A549 (cell line): ENCODE data around the gene CDIPT. TPM values are rescaled to one million over a fixed set of nuclear protein-coding genes. Genes with fewer than 3 reads are reported as not detected.

ENCODE experiments used
- ATAC-seq, 2 experiments: fragments of 200-7000 bp in 1 of 2; fragments of >200 bp in 1 of 2; cut with Nextera tagmentation in 1 of 2; cut with Tn5 transposase in 1 of 2; 3 replicates each; pipeline versions ENCODE4 v1.8.0 to v1.9.1; 2018 to 2020; ENCODE audit warnings: mild to moderate bottlenecking in 1 of 2, moderate library complexity in 1 of 2
- CTCF ChIA-PET: fragments of 300-600 bp; sonication (Branson Sonifier 250); formaldehyde crosslinking; extraction: SDS; loops from one replicate; lab custom pipeline; 2021; ENCODE audit warnings: antibody characterized with exemption, inconsistent platforms; lab: Yijun Ruan, JAX
- POLR2A ChIA-PET: fragments of 350-600 bp; formaldehyde crosslinking; extraction: SDS; loops from one replicate; lab custom pipeline; 2021; ENCODE audit warnings: antibody characterized with exemption, inconsistent platforms; lab: Yijun Ruan, JAX
- DNase-seq, 2 experiments: peaks; one replicate each; pipeline versions ENCODE4 v3.0.0 to v3.0.0-alpha.2; 2011 to 2016; ENCODE audit warnings: low read depth in 1 of 2, low spot score in 1 of 2
- FAIRE-seq: peaks from 2 replicates; lab custom pipeline; 2011; peaks lifted over from hg19 to GRCh38; lab: Jason Lieb, UNC
- H3K27ac ChIP-seq, 2 experiments: fragments of >200 bp; sonication (Bioruptor Twin); formaldehyde crosslinking; 3 replicates each; pipeline ENCODE4 v1.5.1; 2016 to 2017
- H3K4me1 ChIP-seq: fragments of >200 bp; sonication (Bioruptor Twin); formaldehyde crosslinking; 3 replicates; pipeline ENCODE4 v1.6.1; 2016
- H3K4me2 ChIP-seq: fragments of >200 bp; sonication (Bioruptor Twin); formaldehyde crosslinking; 3 replicates; pipeline ENCODE4 v1.6.1; 2016
- H3K4me3 ChIP-seq: fragments of >200 bp; sonication (Bioruptor Twin); formaldehyde crosslinking; 3 replicates; pipeline ENCODE4 v1.5.1; 2016
- H3K9me3 ChIP-seq: fragments of >200 bp; sonication (Bioruptor Twin); formaldehyde crosslinking; 3 replicates; pipeline ENCODE4 v1.6.1; 2016
- CBX8 ChIP-seq: fragments of 200-600 bp; sonication (generic); IDR thresholded peaks from 2 replicates; pipeline ENCODE4 v1.6.1; 2016
- CEBPB ChIP-seq, 2 experiments: fragments of >200 bp in 1 of 2; sonication (Bioruptor Twin) in 1 of 2; formaldehyde crosslinking in 1 of 2; IDR thresholded peaks; 2 replicates each; pipeline ENCODE4 v1.6.1; 2012 to 2016
- EHF ChIP-seq: fragments of 250-450 bp; sonication (Bioruptor Pico); IDR thresholded peaks from 2 replicates; pipeline ENCODE4 v1.5.0; 2020; ENCODE audit warnings: mild to moderate bottlenecking
- EHMT2 ChIP-seq: fragments of 200-600 bp; sonication (generic); IDR thresholded peaks from 2 replicates; pipeline ENCODE4 v1.6.1; 2016; ENCODE audit warnings: antibody characterized with exemption, low read depth, mild to moderate bottlenecking, moderate library complexity
- EP300 ChIP-seq, 2 experiments: fragments of >200 bp; sonication (Bioruptor Twin); formaldehyde crosslinking; IDR thresholded peaks; 2 replicates in 1 of 2; 3 replicates in 1 of 2; pipeline ENCODE4 v1.6.1; 2016 to 2017
- ESRRA ChIP-seq: fragments of 150-350 bp; IDR thresholded peaks from 2 replicates; pipeline ENCODE4 v1.6.1; 2014; ENCODE audit warnings: mild to moderate bottlenecking, low read length, borderline replicate concordance
- FOSB ChIP-seq: fragments of 250-450 bp; sonication (Bioruptor Pico); IDR thresholded peaks from 2 replicates; pipeline ENCODE4 v1.5.0; 2020; ENCODE audit warnings: mild to moderate bottlenecking, moderate library complexity
- GATA3 ChIP-seq: IDR thresholded peaks from 2 replicates; pipeline ENCODE4 v1.6.1; 2012; ENCODE audit warnings: borderline replicate concordance
- HOXA7 ChIP-seq: fragments of 250-450 bp; sonication (Bioruptor Pico); IDR thresholded peaks from 2 replicates; pipeline ENCODE4 v1.5.0; 2020; ENCODE audit warnings: mild to moderate bottlenecking, moderate library complexity
- JUN ChIP-seq, 2 experiments: fragments of >200 bp; sonication (Bioruptor Twin); formaldehyde crosslinking; IDR thresholded peaks; 2 replicates in 1 of 2; 3 replicates in 1 of 2; pipeline ENCODE4 v1.6.1; 2016 to 2017
- KDM1A ChIP-seq: fragments of 200-600 bp; sonication (generic); IDR thresholded peaks from 2 replicates; pipeline ENCODE4 v1.6.1; 2016; ENCODE audit warnings: low read depth, mild to moderate bottlenecking
- MAZ ChIP-seq: fragments of 150-350 bp; IDR thresholded peaks from 2 replicates; pipeline ENCODE4 v1.6.1; 2014; ENCODE audit warnings: antibody characterized with exemption, low read depth, low read length, borderline replicate concordance
- MYC ChIP-seq: IDR thresholded peaks from 2 replicates; pipeline ENCODE4 v1.6.1; 2012; ENCODE audit warnings: mild to moderate bottlenecking, inconsistent platforms, low read length, improper control_type of control experiment, borderline replicate concordance
- NFE2L2 ChIP-seq: fragments of 150-350 bp; conservative IDR thresholded peaks from 2 replicates; pipeline ENCODE4 v1.6.1; 2014; ENCODE audit warnings: low read length
- NR3C1 ChIP-seq: fragments of >200 bp; sonication (Bioruptor Twin); formaldehyde crosslinking; IDR thresholded peaks from 3 replicates; pipeline ENCODE4 v1.6.1; 2017
- PHF8 ChIP-seq: fragments of 200-600 bp; sonication (generic); IDR thresholded peaks from 2 replicates; pipeline ENCODE4 v1.6.1; 2016; ENCODE audit warnings: low read depth, mild to moderate bottlenecking, antibody characterized with exemption, moderate library complexity, borderline replicate concordance
- POLR2A ChIP-seq: IDR thresholded peaks from 2 replicates; pipeline ENCODE4 v1.6.1; 2012; ENCODE audit warnings: mild to moderate bottlenecking, low read length
- RAD21 ChIP-seq, 2 experiments: fragments of >200 bp in 1 of 2; sonication (Bioruptor Twin) in 1 of 2; formaldehyde crosslinking in 1 of 2; IDR thresholded peaks in 1 of 2; conservative IDR thresholded peaks in 1 of 2; 2 replicates in 1 of 2; 3 replicates in 1 of 2; pipeline ENCODE4 v1.6.1; 2012 to 2018; ENCODE audit warnings: inconsistent platforms in 1 of 2
- RARB ChIP-seq: fragments of 250-450 bp; sonication (Bioruptor Pico); IDR thresholded peaks from 2 replicates; pipeline ENCODE4 v1.8.0; 2021; ENCODE audit warnings: mild to moderate bottlenecking, moderate library complexity
- TFCP2L1 ChIP-seq: fragments of 250-450 bp; sonication (Bioruptor Pico); IDR thresholded peaks from 2 replicates; pipeline ENCODE4 v1.5.0; 2021; ENCODE audit warnings: mild to moderate bottlenecking
- TP53 ChIP-seq: fragments of 250-450 bp; sonication (Bioruptor Pico); IDR thresholded peaks from 2 replicates; pipeline ENCODE4 v1.5.0; 2021; ENCODE audit warnings: mild to moderate bottlenecking, moderate library complexity
- ZC3H11A ChIP-seq: fragments of 450-650 bp; IDR thresholded peaks from 2 replicates; pipeline ENCODE4 v1.6.1; 2014; ENCODE audit warnings: antibody characterized with exemption, mild to moderate bottlenecking
- ZFP36 ChIP-seq: fragments of 450-650 bp; IDR thresholded peaks from 2 replicates; pipeline ENCODE4 v1.6.1; 2014; ENCODE audit warnings: borderline replicate concordance; ENCODE audit not compliant: partially characterized antibody
- WGBS: methylation state at CpG from one replicate; pipeline ENCODE4 v1.1.6; 2017; ENCODE audit errors: missing lambda C conversion rate; 5-methylcytosine and 5-hydroxymethylcytosine counted together
- polyA plus RNA-seq, 4 experiments: library from polyadenylated mRNA; depleted of rRNA in 3 of 4; stranded (reverse); fragments of >200 nt; fragmentation: RNase III in 1 of 4; extraction: RNeasy Plus Mini Kit Qiagen cat#74134 plus additional on column Dnase treatment in 1 of 4; gene quantifications; 2 replicates in 3 of 4; 3 replicates in 1 of 4; pipeline ENCODE4 v1.2.3, GENCODE V29; 2011 to 2017
- TF ChIP-seq, protein P1 (sequence below): fragments of >200 bp; sonication (Bioruptor Twin); formaldehyde crosslinking; IDR thresholded peaks from 2 replicates; pipeline ENCODE4 v1.6.1; 2016
- TF ChIP-seq, protein P2 (sequence below): IDR thresholded peaks from 2 replicates; pipeline ENCODE4 v1.6.1; 2012; ENCODE audit warnings: low read depth, borderline replicate concordance
- TF ChIP-seq, protein P3 (sequence below): fragments of 250-450 bp; sonication (Bioruptor Pico); IDR thresholded peaks from 2 replicates; pipeline ENCODE4 v1.5.0; 2021; ENCODE audit warnings: mild to moderate bottlenecking, moderate library complexity, borderline replicate concordance
- TF ChIP-seq, protein P4 (sequence below): IDR thresholded peaks from 2 replicates; pipeline ENCODE4 v1.6.1; 2012

The CDIPT gene
- polyA plus RNA-seq, 2 of the 4 experiments (the other 2 are of a cell fraction), result 64.0 to 72.1 TPM

DNA sequence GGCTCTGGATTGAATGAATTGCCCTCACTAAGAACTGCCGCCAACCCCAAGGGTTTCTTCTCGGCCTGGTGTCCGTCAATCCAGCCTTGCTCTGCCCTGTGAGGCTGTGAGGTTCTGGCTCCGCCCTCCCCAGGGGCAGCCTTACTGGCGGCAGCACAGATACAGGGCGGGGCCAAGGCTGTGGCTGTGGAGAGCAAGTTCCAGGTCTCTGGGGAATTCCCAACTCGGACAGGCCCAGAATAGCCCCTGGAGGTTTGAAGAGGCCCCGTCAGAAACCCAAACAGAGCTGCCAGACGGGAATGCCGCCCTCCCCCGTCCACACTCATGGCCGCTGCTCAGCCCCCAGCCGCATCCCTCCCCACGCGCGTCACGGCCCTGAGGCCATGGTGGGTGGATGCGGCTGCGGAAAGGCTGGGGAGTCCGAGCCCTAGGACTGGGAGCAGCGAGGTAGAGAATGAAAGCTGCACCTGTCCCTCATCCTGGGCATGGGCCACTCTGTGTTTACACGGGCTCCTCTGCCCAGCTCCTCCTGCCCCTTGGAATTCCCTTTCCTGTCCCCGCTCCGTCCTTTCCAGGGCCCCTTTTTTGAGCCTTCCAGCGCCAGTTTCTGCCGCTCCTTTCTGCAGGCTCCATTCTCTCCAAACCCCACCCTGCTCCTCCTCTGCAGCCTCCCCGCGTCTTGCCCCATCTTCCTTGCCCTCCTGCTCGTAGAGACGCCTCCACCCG is 51.7 kb downstream of the CDIPT start (continued):
- TF ChIP-seq JUN (IDR thresholded peaks at IDR 0.05) (peak; percentile 86 to 88), POLR2A (peak; percentile 38)
- TF ChIP-seq, protein P1, sequence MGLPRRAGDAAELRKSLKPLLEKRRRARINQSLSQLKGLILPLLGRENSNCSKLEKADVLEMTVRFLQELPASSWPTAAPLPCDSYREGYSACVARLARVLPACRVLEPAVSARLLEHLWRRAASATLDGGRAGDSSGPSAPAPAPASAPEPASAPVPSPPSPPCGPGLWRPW, result no peak

DNA sequence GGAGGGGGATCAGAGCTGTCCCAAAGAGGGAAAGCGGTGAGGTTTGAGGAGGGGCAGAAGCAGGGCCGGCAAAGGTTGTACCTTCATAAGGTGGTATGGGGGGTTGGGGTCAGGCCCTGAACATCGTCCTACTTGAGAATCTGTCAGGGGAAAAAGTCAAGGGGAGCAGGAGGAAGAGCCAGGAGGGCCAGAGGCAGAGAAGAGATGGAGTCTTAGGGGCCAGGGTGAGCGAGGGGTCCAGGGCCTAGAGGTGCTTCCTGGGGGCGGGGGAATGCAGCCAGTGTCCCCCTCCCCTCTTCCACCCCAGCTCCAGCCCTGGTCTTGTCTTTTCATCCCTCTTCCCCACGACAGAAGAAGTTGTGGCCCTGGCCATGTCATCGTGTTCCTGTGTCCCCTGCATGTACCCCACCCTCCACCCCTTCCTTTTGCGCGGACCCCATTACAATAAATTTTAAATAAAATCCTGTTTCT is 52.3 kb downstream of the CDIPT start:
- ChIA-PET CTCF (interaction anchor here (1.0 to 24.4 kb wide), 3 partner anchors 8 to 34 kb away, joined by 3 to 568 read pairs (median 3); partner anchors contain the start of gene MVP), POLR2A (interaction anchor here (0.6 kb wide), 1 partner anchor 106 kb away, joined by 3 read pairs; no protein-coding TSS in a partner anchor)
- 23% methylated on average over 9 of the region's 9 CpGs for WGBS
- no peak overlapping the region for H3K4me3 ChIP-seq
- H3K27ac ChIP-seq, result peak overlapping the region in 1 of 2 experiments; percentile 98; a peak in 4 of 6 replicates
- DNase-seq (no peak), ATAC-seq (no peak), FAIRE-seq (no peak)
- no peaks in the 10 kb centered on the region for H3K9me3 ChIP-seq
- no peak for TF ChIP-seq TP53 (CRISPR knock-in tag)
- TF ChIP-seq ZFP36, result no peak
- no peak for TF ChIP-seq FOSB
- TF ChIP-seq KDM1A, result no peak
- TF ChIP-seq, protein P2, sequence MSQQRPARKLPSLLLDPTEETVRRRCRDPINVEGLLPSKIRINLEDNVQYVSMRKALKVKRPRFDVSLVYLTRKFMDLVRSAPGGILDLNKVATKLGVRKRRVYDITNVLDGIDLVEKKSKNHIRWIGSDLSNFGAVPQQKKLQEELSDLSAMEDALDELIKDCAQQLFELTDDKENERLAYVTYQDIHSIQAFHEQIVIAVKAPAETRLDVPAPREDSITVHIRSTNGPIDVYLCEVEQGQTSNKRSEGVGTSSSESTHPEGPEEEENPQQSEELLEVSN, result no peak
- TF ChIP-seq NR3C1, result no peak
- TF ChIP-seq, protein P3, sequence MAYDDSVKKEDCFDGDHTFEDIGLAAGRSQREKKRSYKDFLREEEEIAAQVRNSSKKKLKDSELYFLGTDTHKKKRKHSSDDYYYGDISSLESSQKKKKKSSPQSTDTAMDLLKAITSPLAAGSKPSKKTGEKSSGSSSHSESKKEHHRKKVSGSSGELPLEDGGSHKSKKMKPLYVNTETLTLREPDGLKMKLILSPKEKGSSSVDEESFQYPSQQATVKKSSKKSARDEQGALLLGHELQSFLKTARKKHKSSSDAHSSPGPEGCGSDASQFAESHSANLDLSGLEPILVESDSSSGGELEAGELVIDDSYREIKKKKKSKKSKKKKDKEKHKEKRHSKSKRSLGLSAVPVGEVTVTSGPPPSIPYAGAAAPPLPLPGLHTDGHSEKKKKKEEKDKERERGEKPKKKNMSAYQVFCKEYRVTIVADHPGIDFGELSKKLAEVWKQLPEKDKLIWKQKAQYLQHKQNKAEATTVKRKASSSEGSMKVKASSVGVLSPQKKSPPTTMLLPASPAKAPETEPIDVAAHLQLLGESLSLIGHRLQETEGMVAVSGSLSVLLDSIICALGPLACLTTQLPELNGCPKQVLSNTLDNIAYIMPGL, result no peak
- no peak for TF ChIP-seq MYC
- no peak for TF ChIP-seq ESRRA
- no peak for TF ChIP-seq PHF8
- TF ChIP-seq EHMT2, result no peak
- no peak for TF ChIP-seq NFE2L2
- no peak for TF ChIP-seq CBX8
- TF ChIP-seq, protein P1, result no peak
- no peak for TF ChIP-seq RARB (CRISPR knock-in tag)
- no peak for TF ChIP-seq MAZ
- peak overlapping the region; percentile 94 for H3K4me2 ChIP-seq
- H3K4me1 ChIP-seq, result peaks cover 47% of the 10 kb centered on the region

DNA sequence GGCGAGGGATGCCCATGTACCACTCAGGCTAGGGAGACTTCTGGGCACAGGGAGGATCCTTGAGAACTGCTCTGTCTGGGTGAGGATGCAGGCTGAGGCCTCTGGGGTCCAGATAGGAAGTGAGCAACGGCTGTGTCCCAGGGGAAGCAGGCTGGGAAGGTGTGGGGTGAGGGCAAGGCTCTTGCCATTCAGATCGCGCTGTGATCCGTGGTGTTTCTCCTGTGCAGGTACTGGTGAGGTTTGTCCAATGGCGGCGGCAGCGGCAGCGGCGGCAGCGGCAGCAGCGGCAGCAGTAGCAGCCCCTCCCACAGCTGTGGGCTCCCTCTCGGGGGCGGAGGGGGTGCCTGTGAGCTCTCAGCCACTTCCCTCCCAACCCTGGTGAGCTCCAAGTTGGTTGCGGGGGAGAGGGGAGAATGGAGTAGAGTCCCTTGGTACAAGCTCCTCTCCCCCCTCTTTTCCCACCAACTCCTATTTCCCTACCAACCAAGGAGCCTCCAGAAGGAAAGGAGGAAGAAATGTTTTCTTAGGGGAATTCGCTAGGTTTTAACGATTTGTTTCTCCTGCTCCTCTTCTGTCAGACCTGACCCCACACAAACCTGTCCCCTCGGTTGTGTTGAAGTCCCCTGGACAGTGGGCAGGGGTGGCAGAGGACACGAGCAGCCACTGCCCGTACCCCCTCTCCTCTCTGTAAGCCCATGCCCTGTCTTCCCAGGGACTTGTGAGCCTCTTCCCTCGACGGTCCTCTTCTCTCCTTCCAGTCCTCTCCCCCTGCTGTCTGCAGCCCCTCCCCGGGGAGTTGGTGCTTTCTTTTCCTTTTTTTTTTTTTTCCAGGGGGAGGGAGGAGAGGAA is 53.0 kb downstream of the CDIPT start:
- ChIA-PET CTCF (interaction anchor here (1.0 to 24.4 kb wide), 3 partner anchors 9 to 35 kb away, joined by 3 to 568 read pairs (median 3); partner anchors contain the start of gene MVP), POLR2A (interaction anchor here (0.6 kb wide), 1 partner anchor 106 kb away, joined by 3 read pairs; no protein-coding TSS in a partner anchor)
- WGBS, result 70% methylated on average over 22 of the region's 23 CpGs
- H3K4me2 ChIP-seq, result peak overlapping the region; percentile 94
- peaks cover 44% of the 10 kb centered on the region for H3K4me1 ChIP-seq
- no peak for FAIRE-seq
- H3K9me3 ChIP-seq, result no peaks in the 10 kb centered on the region
- H3K4me3 ChIP-seq, result no peak overlapping the region
- DNase-seq, result no peak
- peak overlapping the region in 1 of 2 experiments; percentile 98; a peak in 3 of 6 replicates for H3K27ac ChIP-seq
- no peak for ATAC-seq
- TF ChIP-seq HOXA7 (no peak), POLR2A (no peak), ESRRA (no peak), EP300 (IDR thresholded peaks at IDR 0.05) (no peak), RAD21 (conservative IDR thresholded peaks at IDR 0.05 in 1 of 2, IDR thresholded peaks at IDR 0.05 in 1 of 2) (no peak), FOSB (no peak), TFCP2L1 (CRISPR knock-in tag) (no peak), RARB (CRISPR knock-in tag) (no peak), NR3C1 (no peak), ZC3H11A (no peak), EHF (no peak), GATA3 (no peak), CEBPB (IDR thresholded peaks at IDR 0.05) (no peak), KDM1A (no peak)
- TF ChIP-seq, protein P4, sequence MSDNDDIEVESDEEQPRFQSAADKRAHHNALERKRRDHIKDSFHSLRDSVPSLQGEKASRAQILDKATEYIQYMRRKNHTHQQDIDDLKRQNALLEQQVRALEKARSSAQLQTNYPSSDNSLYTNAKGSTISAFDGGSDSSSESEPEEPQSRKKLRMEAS, result no peak
- TF ChIP-seq, protein P3, result no peak
- TF ChIP-seq, all 56 proteins: peak for 0
